Neural cell (in vitro differentiated cells): ENCODE measurements around the gene EIF5. TPM values are rescaled to one million over a fixed set of nuclear protein-coding genes. Genes with fewer than 3 reads are reported as not detected.

Experiments
- H2AFZ ChIP-seq: fragments of 200-600, 300-800 bp; sonication (generic), shearing (Covaris generic); 2 replicates; pipeline ENCODE4 v1.6.0; 2014; ENCODE audit warnings: low read depth, mild to moderate bottlenecking, antibody characterized with exemption, low read length, moderate library complexity
- H3F3A ChIP-seq: fragments of 200-600 bp; shearing (Covaris generic); 2 replicates; pipeline ENCODE4 v1.6.1; 2016; ENCODE audit warnings: mild to moderate bottlenecking, moderate library complexity, mixed read lengths, antibody characterized with exemption, low read length; ENCODE audit not compliant: insufficient read depth, poor library complexity, severe bottlenecking
- H3K27ac ChIP-seq: fragments of 200-600, 300-800 bp; sonication (generic), shearing (Covaris generic); 2 replicates; pipeline ENCODE4 v1.5.1; 2014; ENCODE audit warnings: mild to moderate bottlenecking, low read length, moderate library complexity
- H3K27me3 ChIP-seq: fragments of 300-800, 200-600 bp; sonication (generic), shearing (Covaris generic); 2 replicates; pipeline ENCODE4 v1.6.0; 2014; ENCODE audit warnings: mild to moderate bottlenecking, low read depth, low read length, moderate library complexity; ENCODE audit not compliant: insufficient read depth
- H3K36me3 ChIP-seq: fragments of 300-800, 200-600 bp; sonication (generic), shearing (Covaris generic); 2 replicates; pipeline ENCODE4 v1.5.1; 2014; ENCODE audit warnings: mild to moderate bottlenecking, antibody characterized with exemption, low read length, moderate library complexity; ENCODE audit not compliant: insufficient read depth
- H3K4me2 ChIP-seq: fragments of 300-800, 200-600 bp; sonication (generic), shearing (Covaris generic); 2 replicates; pipeline ENCODE4 v1.6.0; 2014; ENCODE audit warnings: mild to moderate bottlenecking, low read length
- H3K4me3 ChIP-seq: fragments of 300-800, 200-600 bp; sonication (generic), shearing (Covaris generic); 2 replicates; pipeline ENCODE4 v1.5.1; 2014; ENCODE audit warnings: mild to moderate bottlenecking, low read length, moderate library complexity
- H3K79me2 ChIP-seq: fragments of 200-600 bp; shearing (Covaris generic); replicated peaks from 2 replicates; pipeline ENCODE4 v1.6.0; 2014; ENCODE audit warnings: mild to moderate bottlenecking, low read length, moderate library complexity; ENCODE audit not compliant: insufficient read depth
- H3K9ac ChIP-seq: fragments of 300-800, 200-600 bp; sonication (generic), shearing (Covaris generic); 2 replicates; pipeline ENCODE4 v1.6.1; 2016; ENCODE audit warnings: mild to moderate bottlenecking, low read length, mixed read lengths
- H3K9me2 ChIP-seq: fragments of 200-600 bp; shearing (Covaris generic); 2 replicates; pipeline ENCODE4 v1.6.1; 2016; ENCODE audit warnings: mild to moderate bottlenecking, low read length, mixed read lengths; ENCODE audit not compliant: insufficient read depth
- H3K9me3 ChIP-seq: fragments of 200-600, 300-800 bp; sonication (generic), shearing (Covaris generic); 2 replicates; pipeline ENCODE4 v1.6.1; 2016; ENCODE audit warnings: mild to moderate bottlenecking, mixed run types, low read length, moderate library complexity, mixed read lengths
- H4K20me1 ChIP-seq: fragments of 200-600 bp; shearing (Covaris generic); 2 replicates; pipeline ENCODE4 v1.6.1; 2016; ENCODE audit warnings: mild to moderate bottlenecking, mixed run types; ENCODE audit not compliant: insufficient read depth
- CTCF ChIP-seq: fragments of 450-650 bp; IDR thresholded peaks from 2 replicates; pipeline ENCODE4 v1.5.1; 2014; ENCODE audit warnings: antibody characterized with exemption, mild to moderate bottlenecking, moderate library complexity; ENCODE audit not compliant: poor library complexity, severe bottlenecking
- EP300 ChIP-seq: fragments of 450-650 bp; conservative IDR thresholded peaks from 2 replicates; pipeline ENCODE4 v1.6.1; 2014; ENCODE audit warnings: antibody characterized with exemption, mild to moderate bottlenecking, moderate library complexity; ENCODE audit not compliant: poor library complexity, severe bottlenecking
- EZH2 ChIP-seq: fragments of 200-600, 300-800 bp; shearing (Covaris generic), sonication (generic); IDR thresholded peaks from 2 replicates; pipeline ENCODE4 v1.6.1; 2014; ENCODE audit warnings: antibody characterized with exemption, low read length, borderline replicate concordance, mild to moderate bottlenecking; ENCODE audit not compliant: insufficient read depth, poor library complexity, severe bottlenecking
- MXI1 ChIP-seq: fragments of 450-650 bp; conservative IDR thresholded peaks from 2 replicates; pipeline ENCODE4 v1.6.1; 2014; ENCODE audit warnings: antibody characterized with exemption, mild to moderate bottlenecking; ENCODE audit not compliant: poor library complexity, severe bottlenecking
- POLR2AphosphoS5 ChIP-seq: IDR thresholded peaks from 2 replicates; pipeline ENCODE4 v1.6.1; 2012
- RAD21 ChIP-seq: fragments of 450-650 bp; conservative IDR thresholded peaks from 2 replicates; pipeline ENCODE4 v1.6.1; 2014; ENCODE audit warnings: antibody characterized with exemption, mild to moderate bottlenecking, moderate library complexity
- SMC3 ChIP-seq: fragments of 450-650 bp; conservative IDR thresholded peaks from 2 replicates; pipeline ENCODE4 v1.6.1; 2014; ENCODE audit warnings: antibody characterized with exemption, mild to moderate bottlenecking, moderate library complexity; ENCODE audit not compliant: poor library complexity
- TAF1 ChIP-seq: IDR thresholded peaks from 2 replicates; pipeline ENCODE4 v1.6.1; 2012; ENCODE audit warnings: low read depth
- polyA plus RNA-seq: library from polyadenylated mRNA; depleted of rRNA; stranded (reverse); fragments of >200 nt; gene quantifications from 2 replicates; pipeline ENCODE4 v1.2.3, GENCODE V29; 2014
- TF ChIP-seq, protein P1 (sequence below): IDR thresholded peaks from 2 replicates; pipeline ENCODE4 v1.6.1; 2012; ENCODE audit warnings: borderline replicate concordance

EIF5 gene
- polyA plus RNA-seq, 1 donor from 2014 or later, result 188 TPM

DNA sequence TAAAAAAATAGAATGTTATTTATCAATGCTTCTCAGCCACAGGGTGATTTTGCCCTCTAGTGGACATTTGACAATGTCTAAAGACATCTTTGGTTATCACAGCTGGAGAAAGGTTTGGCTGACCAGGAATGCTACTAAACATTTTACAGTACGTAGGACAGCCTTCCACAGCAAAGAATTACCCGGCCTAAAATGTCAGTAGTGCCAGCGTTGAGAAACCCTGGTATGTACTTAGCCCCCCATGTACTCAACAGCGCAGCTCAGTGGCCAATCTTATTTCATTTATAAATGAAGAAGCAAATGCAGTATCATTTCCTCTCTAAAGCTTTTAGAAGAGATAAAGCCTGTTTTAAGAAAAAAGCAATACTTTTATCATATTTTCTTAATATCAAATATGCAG, 57.0 kb downstream of the EIF5 start:
- TF ChIP-seq CTCF (peak; percentile 69), SMC3 (no peak), RAD21 (peak; percentile 19)
- Histone ChIP-seq H3K79me2 (peaks cover 97% of the 10 kb centered on the region), H2AFZ (no peak overlapping the region), H3K9me2 (no peaks in the 10 kb centered on the region), H4K20me1 (peaks cover 16% of the 10 kb centered on the region), H3K27ac (no peak overlapping the region), H3K27me3 (no peaks in the 10 kb centered on the region), H3K36me3 (no peaks in the 10 kb centered on the region), H3K9me3 (no peaks in the 10 kb centered on the region), H3K4me2 (no peak overlapping the region), H3K4me3 (no peak overlapping the region), H3K9ac (no peak overlapping the region), H3F3A (no peaks in the 10 kb centered on the region)

DNA sequence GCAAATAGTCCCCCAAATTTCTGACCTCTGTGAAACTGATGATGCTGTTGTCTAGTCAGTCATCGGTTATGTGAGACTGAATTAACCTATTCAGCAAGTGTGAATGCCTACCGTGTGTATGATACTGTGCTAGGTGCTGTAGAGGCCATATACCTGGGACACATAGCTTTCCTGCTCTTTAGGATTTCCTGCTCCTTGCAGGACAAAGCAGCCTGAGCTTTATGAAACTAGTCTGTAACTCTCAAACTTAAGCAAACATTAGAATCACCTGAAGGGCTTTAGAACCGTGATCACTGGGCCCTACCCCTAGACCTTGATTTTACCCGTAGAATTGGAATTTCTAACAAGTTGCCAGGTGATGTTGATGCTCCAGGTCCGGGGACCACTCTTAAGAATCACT, 58.1 kb downstream of the EIF5 start:
- TF ChIP-seq CTCF (no peak), EZH2 (no peak), TAF1 (no peak), POLR2AphosphoS5 (no peak), MXI1 (no peak)
- no peak overlapping the region for H3K4me2 ChIP-seq
- H3K27me3 ChIP-seq, result no peaks in the 10 kb centered on the region
- H3K36me3 ChIP-seq, result no peaks in the 10 kb centered on the region
- no peak overlapping the region for H3K27ac ChIP-seq
- H3F3A ChIP-seq, result no peaks in the 10 kb centered on the region
- H3K9me3 ChIP-seq, result no peaks in the 10 kb centered on the region
- no peak overlapping the region for H2AFZ ChIP-seq
- peaks cover 97% of the 10 kb centered on the region for H3K79me2 ChIP-seq
- no peaks in the 10 kb centered on the region for H3K9me2 ChIP-seq
- no peak overlapping the region for H3K9ac ChIP-seq
- peaks cover 9% of the 10 kb centered on the region for H4K20me1 ChIP-seq
- H3K4me3 ChIP-seq, result no peak overlapping the region

DNA sequence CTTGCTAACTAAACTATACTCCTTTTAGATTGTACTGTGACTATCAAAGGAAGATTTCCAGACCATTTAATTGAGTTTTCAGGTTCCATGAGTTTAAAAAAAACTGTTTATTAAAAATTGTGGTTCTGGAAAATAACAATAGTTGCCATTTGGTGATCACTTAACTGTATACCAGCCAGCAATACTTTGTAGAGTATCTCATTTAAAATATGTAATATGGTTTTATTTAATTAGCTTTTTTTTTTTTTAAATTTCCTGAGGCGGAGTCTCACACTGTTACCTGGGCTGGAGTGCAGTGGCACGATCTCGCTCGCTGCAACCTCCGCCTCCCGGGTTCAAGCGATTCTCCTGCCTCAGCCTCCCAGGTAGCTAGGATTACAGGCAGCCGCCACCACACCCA, 58.5 kb downstream of the EIF5 start:
- Histone ChIP-seq H3K9me2 (no peaks in the 10 kb centered on the region), H2AFZ (no peak overlapping the region), H3K79me2 (peaks cover 96% of the 10 kb centered on the region), H3K27ac (no peak overlapping the region), H3K9me3 (no peaks in the 10 kb centered on the region), H3K4me3 (no peak overlapping the region), H4K20me1 (peaks cover 9% of the 10 kb centered on the region), H3K27me3 (no peaks in the 10 kb centered on the region), H3K36me3 (no peaks in the 10 kb centered on the region), H3F3A (no peaks in the 10 kb centered on the region), H3K4me2 (no peak overlapping the region), H3K9ac (no peak overlapping the region)
- TF ChIP-seq EP300 (no peak), TAF1 (no peak), CTCF (no peak), MXI1 (no peak), EZH2 (no peak), SMC3 (no peak), POLR2AphosphoS5 (no peak), RAD21 (no peak)
- TF ChIP-seq, protein P1, sequence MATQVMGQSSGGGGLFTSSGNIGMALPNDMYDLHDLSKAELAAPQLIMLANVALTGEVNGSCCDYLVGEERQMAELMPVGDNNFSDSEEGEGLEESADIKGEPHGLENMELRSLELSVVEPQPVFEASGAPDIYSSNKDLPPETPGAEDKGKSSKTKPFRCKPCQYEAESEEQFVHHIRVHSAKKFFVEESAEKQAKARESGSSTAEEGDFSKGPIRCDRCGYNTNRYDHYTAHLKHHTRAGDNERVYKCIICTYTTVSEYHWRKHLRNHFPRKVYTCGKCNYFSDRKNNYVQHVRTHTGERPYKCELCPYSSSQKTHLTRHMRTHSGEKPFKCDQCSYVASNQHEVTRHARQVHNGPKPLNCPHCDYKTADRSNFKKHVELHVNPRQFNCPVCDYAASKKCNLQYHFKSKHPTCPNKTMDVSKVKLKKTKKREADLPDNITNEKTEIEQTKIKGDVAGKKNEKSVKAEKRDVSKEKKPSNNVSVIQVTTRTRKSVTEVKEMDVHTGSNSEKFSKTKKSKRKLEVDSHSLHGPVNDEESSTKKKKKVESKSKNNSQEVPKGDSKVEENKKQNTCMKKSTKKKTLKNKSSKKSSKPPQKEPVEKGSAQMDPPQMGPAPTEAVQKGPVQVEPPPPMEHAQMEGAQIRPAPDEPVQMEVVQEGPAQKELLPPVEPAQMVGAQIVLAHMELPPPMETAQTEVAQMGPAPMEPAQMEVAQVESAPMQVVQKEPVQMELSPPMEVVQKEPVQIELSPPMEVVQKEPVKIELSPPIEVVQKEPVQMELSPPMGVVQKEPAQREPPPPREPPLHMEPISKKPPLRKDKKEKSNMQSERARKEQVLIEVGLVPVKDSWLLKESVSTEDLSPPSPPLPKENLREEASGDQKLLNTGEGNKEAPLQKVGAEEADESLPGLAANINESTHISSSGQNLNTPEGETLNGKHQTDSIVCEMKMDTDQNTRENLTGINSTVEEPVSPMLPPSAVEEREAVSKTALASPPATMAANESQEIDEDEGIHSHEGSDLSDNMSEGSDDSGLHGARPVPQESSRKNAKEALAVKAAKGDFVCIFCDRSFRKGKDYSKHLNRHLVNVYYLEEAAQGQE, result no peak
